ENCODE measurements around the gene INPP4B.

INPP4B gene

GRCh38 chr4:142846108-142846728, at the start of gene INPP4B:
TSS of gene INPP4B (minus strand) at chr4:142846301.
- DNase-seq = peak; percentile 28

- DNase-seq = no peak
Observed at GRCh38 chr4:142893012-142893411, 46.9 kb upstream of the INPP4B start.

- DNase-seq = no peak
Observed at GRCh38 chr4:142886566-142886965, 40.5 kb upstream of the INPP4B start.

GRCh38 chr4:142883040-142883832, 37.1 kb upstream of the INPP4B start:
- no peak for DNase-seq

GRCh38 chr4:142882159-142882558, 36.1 kb upstream of the INPP4B start:
- no peak for DNase-seq

- DNase-seq = no peak
Observed at GRCh38 chr4:142881331-142881730, 35.2 kb upstream of the INPP4B start.

- no peak for DNase-seq
Observed at GRCh38 chr4:142875117-142875516, 29.0 kb upstream of the INPP4B start.

GRCh38 chr4:142874684-142875083, 28.6 kb upstream of the INPP4B start:
- DNase-seq = no peak

GRCh38 chr4:142866685-142867084, 20.6 kb upstream of the INPP4B start:
- DNase-seq = no peak

- no peak for DNase-seq
Observed at GRCh38 chr4:142861351-142861750, 15.2 kb upstream of the INPP4B start.

- DNase-seq = no peak
Observed at GRCh38 chr4:142858965-142859364, 12.9 kb upstream of the INPP4B start.

GRCh38 chr4:142858446-142858845, 12.3 kb upstream of the INPP4B start:
- no peak for DNase-seq

GRCh38 chr4:142856576-142856975, 10.5 kb upstream of the INPP4B start:
- no peak for DNase-seq

- DNase-seq = no peak
Observed at GRCh38 chr4:142850478-142850877, 4.4 kb upstream of the INPP4B start.

- peak; percentile 34 for DNase-seq
Observed at GRCh38 chr4:142846729-142847596, 862 bp upstream of the INPP4B start.

GRCh38 chr4:142845293-142846107, 601 bp downstream of the INPP4B start:
- DNase-seq = no peak

- no peak for DNase-seq
Observed at GRCh38 chr4:142844782-142845181, 1.3 kb downstream of the INPP4B start.

GRCh38 chr4:142840516-142841123, 5.5 kb downstream of the INPP4B start:
- no peak for DNase-seq

GRCh38 chr4:142838778-142839177, 7.3 kb downstream of the INPP4B start:
- DNase-seq = no peak

- DNase-seq = no peak
Observed at GRCh38 chr4:142832022-142832421, 14.1 kb downstream of the INPP4B start.

- no peak for DNase-seq
Observed at GRCh38 chr4:142826503-142827241, 19.4 kb downstream of the INPP4B start.

Measured in NCI-H526 treated with DMSO at 0.1 percent for 48 hours (cell line).